ENCODE measurements around the gene PRKN.

The PRKN gene

GRCh38 chr6:162448294-162448693 lies 279.3 kb downstream of the PRKN start:
- Histone ChIP-seq H3K27me3 (ENCODE audit: control insufficient read depth in 1 of 2, insufficient read depth in 1 of 2, low read length in 2 of 2) (no peaks in the 10 kb centered on the region), H2BK5ac (ENCODE audit: low read depth, low read length, poor library complexity, severe bottlenecking) (no peak overlapping the region), H3K14ac (ENCODE audit: low read length in 2 of 2) (no peak overlapping the region), H3K4me1 (ENCODE audit: control insufficient read depth, insufficient read depth, low read depth, low read length) (no peaks in the 10 kb centered on the region), H2BK120ac (ENCODE audit: low read depth, low read length) (no peak overlapping the region), H4K91ac (ENCODE audit: low read length) (no peak overlapping the region), H2AFZ (ENCODE audit: low read depth, low read length) (no peak overlapping the region), H2BK15ac (ENCODE audit: low read depth, poor library complexity, severe bottlenecking) (no peak overlapping the region), H3K4me3 (ENCODE audit: insufficient read depth in 1 of 2, low read depth in 1 of 2, low read length in 2 of 2) (no peak overlapping the region), H3K4ac (ENCODE audit: low read depth in 1 of 2, low read length in 2 of 2) (no peak overlapping the region), H3K9ac (ENCODE audit: low read length) (no peak overlapping the region), H3K4me2 (ENCODE audit: low read length, poor library complexity, severe bottlenecking) (no peak overlapping the region), H3K79me1 (replicated peaks; ENCODE audit: low read length, poor library complexity, severe bottlenecking) (no peaks in the 10 kb centered on the region), H3K36me3 (ENCODE audit: control insufficient read depth in 1 of 2, insufficient read depth in 2 of 2, low read depth in 1 of 2, low read length in 2 of 2) (no peaks in the 10 kb centered on the region), H4K8ac (ENCODE audit: low read length) (no peak overlapping the region), H3K23ac (ENCODE audit: low read length in 2 of 2) (no peak overlapping the region), H3K18ac (ENCODE audit: low read depth in 1 of 2, low read length in 2 of 2) (no peak overlapping the region), H3K9me3 (ENCODE audit: control insufficient read depth, low read length) (no peaks in the 10 kb centered on the region), H2BK12ac (ENCODE audit: low read length in 2 of 2) (no peak overlapping the region), H2AK5ac (ENCODE audit: low read length, severe bottlenecking) (no peak overlapping the region), H3K27ac (ENCODE audit: low read length, poor library complexity, severe bottlenecking) (no peak overlapping the region)
- DNase-seq: no peak
- WGBS: 89% methylated on average over 3 of the region's 3 CpGs

- 82% methylated on average over 10 of the region's 10 CpGs for WGBS
- H3K4me2 ChIP-seq (ENCODE audit: low read length, poor library complexity, severe bottlenecking): no peak overlapping the region
- no peaks in the 10 kb centered on the region for H3K36me3 ChIP-seq (ENCODE audit: control insufficient read depth in 1 of 2, insufficient read depth in 2 of 2, low read depth in 1 of 2, low read length in 2 of 2)
- H3K79me1 ChIP-seq (replicated peaks; ENCODE audit: low read length, poor library complexity, severe bottlenecking): no peaks in the 10 kb centered on the region
- no peak overlapping the region for H4K91ac ChIP-seq (ENCODE audit: low read length)
- no peak overlapping the region for H2BK15ac ChIP-seq (ENCODE audit: low read depth, poor library complexity, severe bottlenecking)
- no peak overlapping the region for H3K9ac ChIP-seq (ENCODE audit: low read length)
- no peak overlapping the region for H3K18ac ChIP-seq (ENCODE audit: low read depth in 1 of 2, low read length in 2 of 2)
- no peak for DNase-seq
- H2BK12ac ChIP-seq (ENCODE audit: low read length in 2 of 2): no peak overlapping the region
- H3K27ac ChIP-seq (ENCODE audit: low read length, poor library complexity, severe bottlenecking): no peak overlapping the region
- no peak overlapping the region for H3K14ac ChIP-seq (ENCODE audit: low read length in 2 of 2)
- H2AK5ac ChIP-seq (ENCODE audit: low read length, severe bottlenecking): no peak overlapping the region
- no peaks in the 10 kb centered on the region for H3K4me1 ChIP-seq (ENCODE audit: control insufficient read depth, insufficient read depth, low read depth, low read length)
- H2BK5ac ChIP-seq (ENCODE audit: low read depth, low read length, poor library complexity, severe bottlenecking): no peak overlapping the region
- H3K23ac ChIP-seq (ENCODE audit: low read length in 2 of 2): no peak overlapping the region
- no peak overlapping the region for H3K4me3 ChIP-seq (ENCODE audit: insufficient read depth in 1 of 2, low read depth in 1 of 2, low read length in 2 of 2)
- H4K8ac ChIP-seq (ENCODE audit: low read length): no peak overlapping the region
- H3K4ac ChIP-seq (ENCODE audit: low read depth in 1 of 2, low read length in 2 of 2): no peak overlapping the region
- no peak overlapping the region for H2AFZ ChIP-seq (ENCODE audit: low read depth, low read length)
- H2BK120ac ChIP-seq (ENCODE audit: low read depth, low read length): no peak overlapping the region
- peaks cover 8% of the 10 kb centered on the region for H3K9me3 ChIP-seq (ENCODE audit: control insufficient read depth, low read length)
- no peaks in the 10 kb centered on the region for H3K27me3 ChIP-seq (ENCODE audit: control insufficient read depth in 1 of 2, insufficient read depth in 1 of 2, low read length in 2 of 2)
Observed at GRCh38 chr6:162443101-162443500, 284.5 kb downstream of the PRKN start.

- Histone ChIP-seq H2BK5ac (ENCODE audit: low read depth, low read length, poor library complexity, severe bottlenecking) (no peak overlapping the region), H2AFZ (ENCODE audit: low read depth, low read length) (no peak overlapping the region), H3K36me3 (ENCODE audit: control insufficient read depth in 1 of 2, insufficient read depth in 2 of 2, low read depth in 1 of 2, low read length in 2 of 2) (no peaks in the 10 kb centered on the region), H2AK5ac (ENCODE audit: low read length, severe bottlenecking) (no peak overlapping the region), H3K18ac (ENCODE audit: low read depth in 1 of 2, low read length in 2 of 2) (no peak overlapping the region), H4K8ac (ENCODE audit: low read length) (no peak overlapping the region), H3K4me3 (ENCODE audit: insufficient read depth in 1 of 2, low read depth in 1 of 2, low read length in 2 of 2) (no peak overlapping the region), H3K27me3 (ENCODE audit: control insufficient read depth in 1 of 2, insufficient read depth in 1 of 2, low read length in 2 of 2) (no peaks in the 10 kb centered on the region), H3K9me3 (ENCODE audit: control insufficient read depth, low read length) (peaks cover 11% of the 10 kb centered on the region), H2BK15ac (ENCODE audit: low read depth, poor library complexity, severe bottlenecking) (no peak overlapping the region), H3K79me1 (replicated peaks; ENCODE audit: low read length, poor library complexity, severe bottlenecking) (no peaks in the 10 kb centered on the region), H3K4me1 (ENCODE audit: control insufficient read depth, insufficient read depth, low read depth, low read length) (no peaks in the 10 kb centered on the region), H2BK12ac (ENCODE audit: low read length in 2 of 2) (no peak overlapping the region), H3K27ac (ENCODE audit: low read length, poor library complexity, severe bottlenecking) (no peak overlapping the region), H3K4ac (ENCODE audit: low read depth in 1 of 2, low read length in 2 of 2) (no peak overlapping the region), H2BK120ac (ENCODE audit: low read depth, low read length) (no peak overlapping the region), H3K4me2 (ENCODE audit: low read length, poor library complexity, severe bottlenecking) (no peak overlapping the region), H3K9ac (ENCODE audit: low read length) (no peak overlapping the region), H4K91ac (ENCODE audit: low read length) (no peak overlapping the region), H3K23ac (ENCODE audit: low read length in 2 of 2) (no peak overlapping the region), H3K14ac (ENCODE audit: low read length in 2 of 2) (no peak overlapping the region)
- WGBS: 52% methylated on average over 4 of the region's 6 CpGs
- peak; percentile 8 for DNase-seq
Observed at GRCh38 chr6:162442687-162443086, 284.9 kb downstream of the PRKN start.

- no peak overlapping the region for H2BK12ac ChIP-seq (ENCODE audit: low read length in 2 of 2)
- H3K23ac ChIP-seq (ENCODE audit: low read length in 2 of 2): no peak overlapping the region
- no peaks in the 10 kb centered on the region for H3K4me1 ChIP-seq (ENCODE audit: control insufficient read depth, insufficient read depth, low read depth, low read length)
- H3K4ac ChIP-seq (ENCODE audit: low read depth in 1 of 2, low read length in 2 of 2): no peak overlapping the region
- no peak overlapping the region for H3K18ac ChIP-seq (ENCODE audit: low read depth in 1 of 2, low read length in 2 of 2)
- no peak overlapping the region for H2AK5ac ChIP-seq (ENCODE audit: low read length, severe bottlenecking)
- no peak overlapping the region for H2BK15ac ChIP-seq (ENCODE audit: low read depth, poor library complexity, severe bottlenecking)
- DNase-seq: no peak
- no peak overlapping the region for H2BK120ac ChIP-seq (ENCODE audit: low read depth, low read length)
- no peak overlapping the region for H4K91ac ChIP-seq (ENCODE audit: low read length)
- no peak overlapping the region for H3K9ac ChIP-seq (ENCODE audit: low read length)
- H3K27me3 ChIP-seq (ENCODE audit: control insufficient read depth in 1 of 2, insufficient read depth in 1 of 2, low read length in 2 of 2): no peaks in the 10 kb centered on the region
- WGBS: 68% methylated on average over 5 of the region's 5 CpGs
- no peak overlapping the region for H2AFZ ChIP-seq (ENCODE audit: low read depth, low read length)
- H4K8ac ChIP-seq (ENCODE audit: low read length): no peak overlapping the region
- H3K36me3 ChIP-seq (ENCODE audit: control insufficient read depth in 1 of 2, insufficient read depth in 2 of 2, low read depth in 1 of 2, low read length in 2 of 2): no peaks in the 10 kb centered on the region
- no peak overlapping the region for H3K4me2 ChIP-seq (ENCODE audit: low read length, poor library complexity, severe bottlenecking)
- no peak overlapping the region for H3K14ac ChIP-seq (ENCODE audit: low read length in 2 of 2)
- H3K9me3 ChIP-seq (ENCODE audit: control insufficient read depth, low read length): peaks cover 11% of the 10 kb centered on the region
- H3K4me3 ChIP-seq (ENCODE audit: insufficient read depth in 1 of 2, low read depth in 1 of 2, low read length in 2 of 2): no peak overlapping the region
- no peak overlapping the region for H3K27ac ChIP-seq (ENCODE audit: low read length, poor library complexity, severe bottlenecking)
- H2BK5ac ChIP-seq (ENCODE audit: low read depth, low read length, poor library complexity, severe bottlenecking): no peak overlapping the region
- H3K79me1 ChIP-seq (replicated peaks; ENCODE audit: low read length, poor library complexity, severe bottlenecking): no peaks in the 10 kb centered on the region
Observed at GRCh38 chr6:162441991-162442390, 285.6 kb downstream of the PRKN start.
